ENCODE data around the gene GET4. TPM values are rescaled to one million over a fixed set of nuclear protein-coding genes. Genes with fewer than 3 reads are reported as not detected.
A peak's percentile ranks its signal among the peaks of the same experiment; 100 is the strongest.
"Not testable (repeated sequence)": the region's sequence is repeated elsewhere in the genome, so short reads cannot be mapped to it uniquely, and the experiment has no call there.

Gene GET4
- total RNA-seq, 2 donors from 2014 or later: 42.8 to 44.5 TPM

DNA sequence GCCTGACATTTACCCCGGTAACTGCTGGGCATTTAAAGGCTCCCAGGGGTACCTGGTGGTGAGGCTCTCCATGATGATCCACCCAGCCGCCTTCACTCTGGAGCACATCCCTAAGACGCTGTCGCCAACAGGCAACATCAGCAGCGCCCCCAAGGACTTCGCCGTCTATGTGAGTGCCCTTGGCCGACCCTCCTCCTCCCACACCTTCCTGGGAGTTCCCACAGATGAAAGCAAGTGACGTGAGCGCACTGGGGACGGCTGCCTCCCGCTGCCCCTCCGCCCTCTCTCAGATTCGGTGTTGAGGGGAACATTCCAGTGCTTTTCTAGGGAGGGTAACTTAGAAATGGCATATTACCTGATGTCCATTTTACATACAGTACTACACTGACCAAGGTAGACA lies 7.0 kb upstream of the GET4 start:
- Mint-ChIP-seq H3K27me3 (no peaks in the 10 kb centered on the region), H3K4me3 (no peak overlapping the region), H3K27ac (no peak overlapping the region), H3K36me3 (no peaks in the 10 kb centered on the region), H3K9me3 (no peaks in the 10 kb centered on the region), H3K4me1 (ENCODE audit: low read depth in 2 of 2) (peaks cover 9 to 11% of the 10 kb centered on the region in 2 donors)
- DNase-seq (ENCODE audit: low spot score): no peak
- no peak for ATAC-seq

DNA sequence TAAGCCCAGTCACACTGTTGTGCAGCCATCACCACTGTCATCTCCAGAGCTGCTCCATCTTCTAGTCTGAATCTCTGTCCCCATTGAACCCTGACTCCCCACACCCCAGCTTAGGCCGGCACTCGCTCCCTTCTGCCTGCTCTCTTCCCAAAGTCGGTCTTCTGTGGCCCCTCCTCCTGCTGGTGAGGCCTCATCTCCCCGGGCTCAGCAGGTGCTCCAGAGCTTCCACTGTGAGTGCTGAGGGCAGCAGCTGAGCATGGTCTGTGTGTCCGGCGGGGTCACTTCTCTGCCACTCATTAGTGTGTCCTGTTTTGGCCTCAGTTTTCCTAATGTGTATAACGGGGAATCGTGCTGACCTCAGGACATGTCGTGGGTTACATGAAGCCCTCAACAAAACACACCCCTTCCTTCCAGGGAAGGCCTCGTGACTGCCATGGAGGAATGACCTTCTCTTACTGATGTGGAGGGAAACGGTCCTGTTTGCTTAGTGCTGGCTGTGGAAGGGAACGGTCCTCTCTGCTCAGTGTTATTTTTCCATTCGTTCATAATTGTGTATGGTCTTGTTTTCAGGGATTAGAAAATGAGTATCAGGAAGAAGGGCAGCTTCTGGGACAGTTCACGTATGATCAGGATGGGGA lies 4.3 kb upstream of the GET4 start:
- no peak for ATAC-seq
- no peaks in the 10 kb centered on the region for H3K9me3 Mint-ChIP-seq
- no peak overlapping the region for H3K27ac Mint-ChIP-seq
- no peak overlapping the region for H3K4me3 Mint-ChIP-seq
- no peaks in the 10 kb centered on the region for H3K27me3 Mint-ChIP-seq
- peaks cover 11 to 13% of the 10 kb centered on the region in 2 donors for H3K4me1 Mint-ChIP-seq (ENCODE audit: low read depth in 2 of 2)
- no peaks in the 10 kb centered on the region for H3K36me3 Mint-ChIP-seq
- DNase-seq (ENCODE audit: low spot score): no peak

DNA sequence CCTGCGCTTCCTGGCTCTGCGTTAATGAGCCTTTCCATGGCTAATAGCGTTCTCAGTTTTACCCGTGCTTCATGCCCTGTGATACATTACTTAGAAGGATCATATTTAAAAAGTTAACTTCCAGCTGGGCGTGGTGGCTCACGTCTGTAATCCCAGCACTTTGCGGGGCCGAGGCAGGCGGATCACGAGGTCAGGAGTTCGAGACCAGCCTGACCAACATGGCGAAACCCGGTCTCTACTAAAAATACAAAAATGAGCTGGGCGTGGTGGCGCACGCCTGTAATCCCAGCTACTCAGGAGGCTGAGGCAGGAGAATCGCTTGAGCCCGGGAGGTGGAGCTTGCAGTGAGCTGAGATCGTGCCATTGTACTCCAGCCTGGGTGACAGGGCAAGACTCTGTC lies 3.7 kb upstream of the GET4 start:
- H3K4me3 Mint-ChIP-seq; H3K36me3 Mint-ChIP-seq; H3K27me3 Mint-ChIP-seq; ATAC-seq; H3K9me3 Mint-ChIP-seq; DNase-seq (ENCODE audit: low spot score); H3K27ac Mint-ChIP-seq: not testable (repeated sequence)
- H3K4me1 Mint-ChIP-seq (ENCODE audit: low read depth in 2 of 2): peaks cover 14 to 18% of the 10 kb centered on the region in 2 donors

DNA sequence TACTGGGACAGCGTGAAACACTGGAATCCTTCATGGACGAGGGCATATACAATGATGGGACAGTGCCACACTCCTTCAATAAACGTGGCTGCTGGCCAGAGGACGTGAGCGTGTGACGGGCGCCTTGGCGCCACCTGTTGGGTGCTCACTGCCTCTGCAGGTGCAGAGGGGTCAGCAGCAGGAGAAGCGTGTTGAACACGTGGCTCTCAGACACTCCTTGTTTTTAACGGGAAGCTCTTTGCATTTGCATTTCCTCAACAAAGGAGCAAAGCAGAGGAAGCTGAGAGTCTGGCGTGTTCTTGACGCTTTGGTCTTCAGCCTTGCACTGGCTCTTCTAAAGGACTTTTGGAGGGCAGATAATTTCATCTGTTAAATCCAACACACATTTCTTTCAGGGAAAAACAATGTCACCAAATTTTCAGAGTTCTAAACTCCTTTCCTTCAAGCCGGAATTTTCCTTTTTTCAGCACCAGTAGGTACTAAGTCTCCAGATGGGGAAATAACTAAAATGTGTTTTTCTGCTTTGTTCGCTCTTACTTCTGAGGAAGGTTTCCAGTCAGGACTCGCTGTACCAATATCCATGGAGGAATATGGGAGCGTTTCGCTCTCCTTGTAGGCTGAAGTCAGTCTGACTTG lies 2.9 kb upstream of the GET4 start:
- no peaks in the 10 kb centered on the region for H3K27me3 Mint-ChIP-seq
- H3K4me1 Mint-ChIP-seq (ENCODE audit: low read depth in 2 of 2): peaks cover 19 to 23% of the 10 kb centered on the region in 2 donors
- ATAC-seq (peak in 1 of 2 donors; percentile 22), DNase-seq (ENCODE audit: low spot score) (peak; percentile 82)
- no peaks in the 10 kb centered on the region for H3K36me3 Mint-ChIP-seq
- no peaks in the 10 kb centered on the region for H3K9me3 Mint-ChIP-seq
- no peak overlapping the region for H3K4me3 Mint-ChIP-seq
- H3K27ac Mint-ChIP-seq: peak overlapping the region in 1 of 2 donors; percentile 16

DNA sequence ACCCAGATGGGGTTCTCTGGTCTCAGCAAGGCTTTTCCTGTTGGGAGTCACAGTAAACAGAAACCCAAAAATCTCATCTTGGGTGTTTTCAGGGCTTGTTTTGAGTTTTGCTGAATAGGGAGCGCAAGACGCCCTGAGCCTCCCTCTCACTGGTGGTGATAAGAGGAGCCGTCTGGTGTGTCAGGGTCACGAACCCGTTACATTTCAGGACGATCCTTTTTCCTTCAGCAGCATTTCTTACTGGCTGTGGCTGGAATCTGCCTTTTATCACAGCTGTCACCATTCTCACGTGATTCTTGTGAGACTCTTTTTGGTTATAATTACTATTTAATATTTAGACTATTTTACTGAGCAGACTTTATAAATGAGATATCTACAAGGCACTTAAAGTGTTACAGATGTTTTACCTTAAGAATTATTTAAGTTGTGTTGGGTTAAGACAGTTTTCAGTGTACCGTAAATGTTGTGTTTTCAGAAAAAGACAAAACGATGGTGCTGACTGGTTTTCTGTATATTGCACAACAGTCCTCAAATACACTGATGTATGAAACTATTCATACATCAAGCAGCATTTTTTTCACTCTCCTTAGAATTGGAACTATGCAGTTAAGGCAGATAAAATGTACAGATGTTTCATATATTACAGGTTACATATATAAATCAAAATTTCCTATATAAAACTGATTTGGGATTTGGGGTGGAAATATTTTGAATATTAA lies 2.2 kb upstream of the GET4 start:
- H3K9me3 Mint-ChIP-seq: no peaks in the 10 kb centered on the region
- no peaks in the 10 kb centered on the region for H3K36me3 Mint-ChIP-seq
- no peak overlapping the region for H3K4me3 Mint-ChIP-seq
- no peaks in the 10 kb centered on the region for H3K27me3 Mint-ChIP-seq
- peaks cover 19 to 25% of the 10 kb centered on the region in 2 donors for H3K4me1 Mint-ChIP-seq (ENCODE audit: low read depth in 2 of 2)
- H3K27ac Mint-ChIP-seq: no peak overlapping the region
- ATAC-seq: no peak
- DNase-seq (ENCODE audit: low spot score): no peak

DNA sequence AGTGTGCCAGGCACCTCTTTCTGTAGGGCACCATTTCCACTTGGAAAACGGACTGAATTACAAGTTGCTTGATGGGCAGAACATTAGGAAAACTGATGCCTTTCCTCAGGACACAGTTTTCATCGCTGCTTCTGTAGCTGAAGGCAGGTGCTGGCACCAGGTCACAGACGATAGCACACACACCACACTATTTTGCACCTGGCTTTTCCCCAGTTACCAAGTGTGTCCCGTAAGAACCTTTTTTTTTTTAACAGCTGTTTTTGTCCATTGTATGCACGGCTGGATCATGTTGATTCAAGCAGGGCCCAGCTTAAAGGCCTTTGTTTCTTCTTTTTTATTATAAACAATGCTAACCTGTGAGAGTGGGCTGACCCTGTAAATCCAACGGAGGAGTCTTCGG lies 1.3 kb upstream of the GET4 start:
- DNase-seq (ENCODE audit: low spot score) (no peak), ATAC-seq (no peak)
- H3K4me3 Mint-ChIP-seq: no peak overlapping the region
- H3K36me3 Mint-ChIP-seq: no peaks in the 10 kb centered on the region
- no peaks in the 10 kb centered on the region for H3K9me3 Mint-ChIP-seq
- peaks cover 19 to 23% of the 10 kb centered on the region in 2 donors for H3K4me1 Mint-ChIP-seq (ENCODE audit: low read depth in 2 of 2)
- no peaks in the 10 kb centered on the region for H3K27me3 Mint-ChIP-seq
- no peak overlapping the region for H3K27ac Mint-ChIP-seq

DNA sequence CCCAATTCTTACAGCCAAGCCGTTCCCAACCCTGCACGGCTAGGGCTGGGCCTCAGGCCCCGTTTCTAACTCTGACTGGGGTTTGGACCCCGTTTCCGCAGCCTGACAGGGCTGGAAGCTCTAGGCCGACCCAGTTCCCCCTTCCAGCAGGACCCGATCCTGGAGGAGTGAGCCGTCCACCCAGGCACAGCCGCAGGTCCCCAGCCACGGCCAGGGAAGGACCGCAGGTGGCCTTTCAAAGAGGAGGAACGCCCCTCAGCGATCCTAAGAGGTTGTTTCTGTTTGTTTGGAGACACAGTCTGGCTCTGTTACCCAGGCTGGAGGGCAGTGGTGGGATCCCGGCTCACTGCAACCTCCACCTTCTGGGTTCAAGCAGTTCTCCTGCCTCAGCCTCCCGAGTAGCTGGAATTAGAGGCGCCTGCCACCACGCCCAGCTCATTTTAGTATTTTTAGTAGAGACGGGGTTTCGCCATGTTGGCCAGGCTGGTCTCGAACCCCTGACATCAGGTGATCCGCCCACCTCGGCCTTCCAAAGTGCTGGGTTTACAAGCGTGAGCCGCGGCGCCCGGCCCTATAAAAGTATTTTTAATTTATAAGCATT lies 778 bp upstream of the GET4 start:
- H3K4me1 Mint-ChIP-seq (ENCODE audit: low read depth in 2 of 2): peaks cover 19 to 23% of the 10 kb centered on the region in 2 donors
- H3K36me3 Mint-ChIP-seq: no peaks in the 10 kb centered on the region
- no peak for ATAC-seq
- no peak overlapping the region for H3K4me3 Mint-ChIP-seq
- DNase-seq (ENCODE audit: low spot score): no peak
- no peaks in the 10 kb centered on the region for H3K9me3 Mint-ChIP-seq
- H3K27ac Mint-ChIP-seq: no peak overlapping the region
- no peaks in the 10 kb centered on the region for H3K27me3 Mint-ChIP-seq

DNA sequence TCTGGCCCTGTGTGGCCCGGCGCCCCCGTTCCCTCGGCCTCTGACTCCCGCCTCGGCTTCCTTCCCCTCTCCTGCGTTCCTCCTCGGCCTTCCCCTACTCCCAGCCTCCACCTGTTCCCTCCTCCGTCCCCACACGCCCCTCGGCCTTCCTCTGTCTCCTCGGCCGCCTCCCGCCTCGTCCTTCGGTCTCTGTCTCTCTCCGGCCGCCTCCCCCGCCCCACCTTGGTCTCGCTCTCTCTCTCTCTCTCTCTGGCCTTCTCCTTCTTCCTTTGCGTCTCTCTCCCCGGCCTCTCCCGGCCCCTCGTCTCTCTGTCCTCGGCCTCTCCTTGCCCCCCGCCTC lies 588 bp downstream of the GET4 start:
- peaks cover 22 to 26% of the 10 kb centered on the region in 2 donors for H3K4me1 Mint-ChIP-seq (ENCODE audit: low read depth in 2 of 2)
- ATAC-seq (peak in 1 of 2 donors; percentile 6), DNase-seq (ENCODE audit: low spot score) (no peak)
- H3K36me3 Mint-ChIP-seq: no peaks in the 10 kb centered on the region
- H3K27me3 Mint-ChIP-seq: no peaks in the 10 kb centered on the region
- peak overlapping the region; percentile 72 to 97 for H3K27ac Mint-ChIP-seq
- peak overlapping the region; percentile 95 for H3K4me3 Mint-ChIP-seq
- H3K9me3 Mint-ChIP-seq: no peaks in the 10 kb centered on the region

DNA sequence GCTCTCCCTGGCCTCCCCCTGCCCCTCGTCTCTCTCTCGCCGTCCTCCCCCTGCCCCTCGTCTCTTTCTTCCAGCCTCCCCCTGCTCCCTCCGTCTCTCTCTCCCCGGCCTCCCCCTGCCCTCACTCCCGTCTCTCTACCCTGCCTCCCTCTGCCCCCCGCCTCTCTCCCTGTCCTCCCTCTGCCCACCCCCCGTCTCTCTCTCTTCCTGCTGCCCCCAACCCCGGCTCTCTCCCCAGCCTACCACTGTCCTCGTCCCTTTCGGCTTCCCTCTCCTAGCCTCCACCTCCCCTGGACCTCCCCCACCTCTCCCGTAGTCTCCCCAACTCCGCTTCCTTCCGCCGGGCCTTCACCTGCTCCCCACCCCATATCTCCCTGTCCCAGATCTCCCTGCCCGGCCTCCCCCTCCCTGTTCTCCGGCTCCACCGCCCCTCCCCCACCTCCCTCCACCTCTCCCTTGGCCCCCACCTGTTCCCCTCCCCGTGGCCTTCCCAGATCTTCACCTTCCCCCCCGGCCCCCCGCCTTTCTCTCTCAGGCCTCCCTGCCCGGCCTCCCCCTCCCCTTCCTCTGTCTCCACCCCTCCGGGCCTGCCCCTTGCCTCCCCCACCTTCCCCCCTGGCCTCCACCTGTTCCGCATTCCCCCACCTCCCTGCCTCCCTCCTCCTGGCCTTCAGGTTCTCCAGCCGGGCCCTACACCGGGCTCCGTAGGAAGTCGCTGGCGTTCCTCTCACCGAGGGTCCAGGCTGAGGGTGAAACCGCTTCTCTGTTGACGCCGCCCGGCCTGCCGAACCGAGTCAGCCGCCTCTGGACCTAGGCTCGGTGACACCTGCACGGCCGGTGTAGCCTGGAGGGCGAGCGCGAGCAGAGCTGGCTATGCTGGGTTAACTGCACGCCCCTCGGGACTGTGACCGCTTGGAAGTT lies 1.2 kb downstream of the GET4 start:
- ATAC-seq: no peak
- H3K27me3 Mint-ChIP-seq: no peaks in the 10 kb centered on the region
- H3K4me3 Mint-ChIP-seq: peak overlapping the region; percentile 95
- H3K27ac Mint-ChIP-seq: peak overlapping the region; percentile 72 to 97
- H3K36me3 Mint-ChIP-seq: no peaks in the 10 kb centered on the region
- no peaks in the 10 kb centered on the region for H3K9me3 Mint-ChIP-seq
- no peak for DNase-seq (ENCODE audit: low spot score)
- peaks cover 25 to 29% of the 10 kb centered on the region in 2 donors for H3K4me1 Mint-ChIP-seq (ENCODE audit: low read depth in 2 of 2)

DNA sequence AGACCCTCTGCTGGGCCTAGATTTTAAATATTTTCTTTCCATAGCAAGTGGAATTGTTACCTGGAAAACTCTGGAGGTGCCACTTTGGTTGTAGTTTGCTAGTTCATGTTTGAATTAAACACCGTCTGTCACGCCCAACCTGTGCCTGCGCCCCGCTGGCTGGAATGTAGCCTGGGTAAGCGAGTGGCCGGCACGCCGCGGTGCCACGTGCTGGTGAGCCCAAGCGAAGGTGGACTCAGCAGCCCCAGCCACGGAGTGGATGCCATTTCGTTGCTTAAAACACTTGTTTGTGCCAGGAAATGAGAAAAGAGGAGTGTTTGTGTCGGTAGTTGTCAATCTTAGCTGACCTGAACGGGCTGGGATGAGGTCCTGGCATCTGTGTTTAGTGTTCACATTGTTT lies 2.7 kb downstream of the GET4 start:
- H3K4me1 Mint-ChIP-seq (ENCODE audit: low read depth in 2 of 2): peaks cover 16 to 27% of the 10 kb centered on the region in 2 donors
- DNase-seq (ENCODE audit: low spot score) (peak; percentile 56), ATAC-seq (no peak)
- no peak overlapping the region for H3K4me3 Mint-ChIP-seq
- H3K9me3 Mint-ChIP-seq: no peaks in the 10 kb centered on the region
- H3K27me3 Mint-ChIP-seq: no peaks in the 10 kb centered on the region
- H3K36me3 Mint-ChIP-seq: no peaks in the 10 kb centered on the region
- H3K27ac Mint-ChIP-seq: peak overlapping the region in 1 of 2 donors; percentile 71

DNA sequence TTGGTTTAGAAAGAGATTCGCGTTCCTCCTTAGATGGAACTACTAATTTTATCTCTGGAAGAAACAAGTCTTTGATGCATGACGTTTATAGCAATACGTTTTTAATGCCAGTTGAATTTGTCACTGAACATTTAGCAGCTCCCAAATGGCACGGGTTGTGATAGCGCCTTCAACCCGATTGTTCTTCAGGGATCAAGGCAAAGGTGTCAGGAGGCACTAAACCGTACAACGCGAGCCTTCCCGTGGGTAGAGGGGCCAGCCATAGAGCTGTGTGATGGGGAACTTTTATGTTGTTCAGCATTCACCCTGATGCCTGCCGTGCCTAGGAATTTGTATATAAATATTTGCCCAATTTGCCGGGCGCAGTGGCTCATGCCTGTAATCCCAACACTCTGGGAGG lies 3.4 kb downstream of the GET4 start:
- DNase-seq (ENCODE audit: low spot score) (peak; percentile 52), ATAC-seq (no peak)
- Mint-ChIP-seq H3K36me3 (no peaks in the 10 kb centered on the region), H3K4me1 (ENCODE audit: low read depth in 2 of 2) (peaks cover 16 to 31% of the 10 kb centered on the region in 2 donors), H3K4me3 (no peak overlapping the region), H3K27ac (no peak overlapping the region), H3K27me3 (no peaks in the 10 kb centered on the region), H3K9me3 (no peaks in the 10 kb centered on the region)

DNA sequence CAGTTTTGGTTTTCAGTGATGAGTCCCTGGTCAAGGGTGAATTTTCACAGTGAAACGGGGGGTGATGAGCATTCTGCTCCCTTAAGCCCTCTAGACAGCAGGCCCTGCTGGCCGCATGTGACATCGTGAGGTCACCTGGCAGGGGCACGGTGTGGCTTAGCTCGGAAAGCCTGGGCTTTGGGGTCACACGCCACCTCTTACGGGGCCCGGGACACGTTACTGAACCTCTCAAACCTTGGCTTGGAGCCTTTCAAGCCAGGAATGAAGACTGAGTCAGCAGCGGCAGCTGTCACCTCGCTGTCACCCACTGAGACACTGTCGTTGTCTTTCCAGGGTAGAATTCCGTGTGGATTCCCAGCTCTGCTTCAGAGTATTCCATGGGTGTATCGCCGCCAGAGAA lies 4.1 kb downstream of the GET4 start:
- no peak overlapping the region for H3K27ac Mint-ChIP-seq
- no peaks in the 10 kb centered on the region for H3K27me3 Mint-ChIP-seq
- ATAC-seq: no peak
- no peak overlapping the region for H3K4me3 Mint-ChIP-seq
- H3K4me1 Mint-ChIP-seq (ENCODE audit: low read depth in 2 of 2): peaks cover 16 to 32% of the 10 kb centered on the region in 2 donors
- H3K9me3 Mint-ChIP-seq: no peaks in the 10 kb centered on the region
- no peaks in the 10 kb centered on the region for H3K36me3 Mint-ChIP-seq
- DNase-seq (ENCODE audit: low spot score): peak; percentile 48
